Lung (tissue), 12 donors: ENCODE measurements around the gene NOTCH1. TPM values are rescaled to one million over a fixed set of nuclear protein-coding genes. Genes with fewer than 3 reads are reported as not detected.
A peak's percentile ranks its signal among the peaks of the same experiment; 100 is the strongest.

Experiments used
- ATAC-seq: fragments of 200-7000 bp; cut with Tn5 transposase; one replicate; pipeline ENCODE4 v1.9.1; 2020; ENCODE audit warnings: moderate number of reproducible peaks; ENCODE audit not compliant: insufficient read depth, low FRiP score
- DNase-seq, 3 donors: peaks; one replicate each; pipeline ENCODE4 v3.0.0-alpha.2; 2013 to 2017
- H3K27ac ChIP-seq, 2 donors: one replicate each; pipeline ENCODE4 v1.5.1; 2013; ENCODE audit warnings: mild to moderate bottlenecking in 2 of 2, moderate library complexity in 2 of 2, control low read depth in 1 of 2, inconsistent platforms in 1 of 2, low read depth in 1 of 2, low read length in 1 of 2
- H3K27me3 ChIP-seq, 3 donors: one replicate each; pipeline ENCODE4 v1.5.1; 2013; ENCODE audit warnings: low read length in 2 of 3; ENCODE audit not compliant: control insufficient read depth in 3 of 3, insufficient read depth in 3 of 3
- H3K36me3 ChIP-seq, 4 donors: one replicate each; pipeline ENCODE4 v1.5.1; 2013; ENCODE audit warnings: low read length in 4 of 4, mild to moderate bottlenecking in 1 of 4, moderate library complexity in 1 of 4; ENCODE audit not compliant: control insufficient read depth in 4 of 4, insufficient read depth in 4 of 4
- H3K4me1 ChIP-seq, 5 donors: one replicate each; pipeline ENCODE4 v1.5.1; 2013; ENCODE audit warnings: low read length in 5 of 5, mild to moderate bottlenecking in 2 of 5, moderate library complexity in 1 of 5; ENCODE audit not compliant: control insufficient read depth in 5 of 5, insufficient read depth in 5 of 5
- H3K4me3 ChIP-seq: one replicate; pipeline ENCODE4 v1.5.1; 2013; ENCODE audit warnings: mild to moderate bottlenecking, control low read depth, moderate library complexity
- H3K9ac ChIP-seq, 2 donors: one replicate each; pipeline ENCODE4 v1.5.1; 2013; ENCODE audit warnings: low read length in 2 of 2, control low read depth in 1 of 2; ENCODE audit not compliant: insufficient read depth in 1 of 2
- H3K9me3 ChIP-seq, 4 donors: one replicate each; pipeline ENCODE4 v1.5.1; 2013; ENCODE audit warnings: low read length in 3 of 4, mild to moderate bottlenecking in 1 of 4, moderate library complexity in 1 of 4; ENCODE audit not compliant: control insufficient read depth in 4 of 4, insufficient read depth in 3 of 4
- CTCF ChIP-seq: IDR thresholded peaks from 2 replicates; pipeline ENCODE4 v1.5.1; 2012; ENCODE audit warnings: mild to moderate bottlenecking; ENCODE audit errors: control extremely low read depth, extremely low read depth
- WGBS, 2 donors: extraction: QIAGEN DNeasy Blood & Tissue Kit; methylation state at CpG; one replicate each; pipeline ENCODE4 v1.1.7; 2013; 5-methylcytosine and 5-hydroxymethylcytosine counted together
- polyA plus RNA-seq, 2 donors: library from polyadenylated mRNA; stranded (reverse); fragments of 200-250 nt; gene quantifications; one replicate each; pipeline ENCODE4 v1.2.1, GENCODE V29; 2013
- total RNA-seq, 2 donors: library from RNA; depleted of rRNA in 1 of 2; stranded (reverse); fragments of >200 nt in 1 of 2; gene quantifications; one replicate each; pipeline ENCODE4 v1.2.1, GENCODE V29; 2014 to 2021
- donor health status: control.
- donor health status: control.
- donor health status: Bipolar disorder and iron deficiency.
- donor health status: healthy.
- donor health status: DM: yes; HTN: yes; CAD: no.

NOTCH1 gene
- total and polyA plus RNA-seq, 4 donors: 23.9 to 101 (median 44.5) TPM

- no peak for DNase-seq
- no peak for TF ChIP-seq CTCF
- 88 to 89% methylated on average over 48 to 51 of the region's 51 CpGs for WGBS, 2 donors
- Histone ChIP-seq H3K4me3 (no peak overlapping the region), H3K9ac (no peak overlapping the region), H3K4me1 (peaks cover 0 to 6% (median 0%) of the 10 kb centered on the region in 5 donors), H3K36me3 (peaks cover 7 to 94% (median 19%) of the 10 kb centered on the region in 4 donors), H3K27me3 (no peaks in the 10 kb centered on the region), H3K27ac (peak overlapping the region in 1 of 2 donors; percentile 15), H3K9me3 (peaks cover 0 to 1% (median 0%) of the 10 kb centered on the region in 4 donors)
- no peak for ATAC-seq
These were observed 40.1 kb downstream of the NOTCH1 start for GRCh38 chr9:136505406-136506403.

GRCh38 chr9:136504512-136505348, 41.1 kb downstream of the NOTCH1 start:
- H3K9ac ChIP-seq: no peak overlapping the region
- 93 to 95% methylated on average over 68 of the region's 68 CpGs for WGBS, 2 donors
- H3K27ac ChIP-seq: peak overlapping the region in 1 of 2 donors; percentile 15
- no peak for ATAC-seq
- TF ChIP-seq CTCF: no peak
- peaks cover 0 to 1% (median 0%) of the 10 kb centered on the region in 4 donors for H3K9me3 ChIP-seq
- no peak for DNase-seq
- H3K36me3 ChIP-seq: peaks cover 7 to 94% (median 19%) of the 10 kb centered on the region in 4 donors
- H3K4me3 ChIP-seq: no peak overlapping the region
- no peaks in the 10 kb centered on the region for H3K27me3 ChIP-seq
- H3K4me1 ChIP-seq: peaks cover 0 to 2% (median 0%) of the 10 kb centered on the region in 5 donors

GRCh38 chr9:136502940-136503550, 42.8 kb downstream of the NOTCH1 start:
- H3K27ac ChIP-seq: no peak overlapping the region
- H3K9me3 ChIP-seq: no peaks in the 10 kb centered on the region
- H3K4me3 ChIP-seq: no peak overlapping the region
- ATAC-seq: no peak
- no peaks in the 10 kb centered on the region for H3K27me3 ChIP-seq
- DNase-seq: no peak
- peaks cover 4 to 95% (median 23%) of the 10 kb centered on the region in 4 donors for H3K36me3 ChIP-seq
- no peak overlapping the region for H3K9ac ChIP-seq
- H3K4me1 ChIP-seq: peaks cover 0 to 1% (median 0%) of the 10 kb centered on the region in 5 donors
- 88 to 89% methylated on average over 33 of the region's 33 CpGs for WGBS, 2 donors
- no peak for TF ChIP-seq CTCF
